Measurements from ENCODE around the gene CEBPB.
"Not testable (repeated sequence)": the region's sequence is repeated elsewhere in the genome, so short reads cannot be mapped to it uniquely, and the experiment has no call there.

The CEBPB gene

GRCh38 chr20:50200482-50201104, 10.0 kb downstream of the CEBPB start:
- TF ChIP-seq FOXP2 (optimal IDR thresholded peaks at IDR 0.05; ENCODE audit: control extremely low read depth, extremely low read length, insufficient read depth) = no peak
- no peak for TF ChIP-seq EZH2 (IDR thresholded peaks at IDR 0.05)
- no peak for TF ChIP-seq POLR2AphosphoS5 (IDR thresholded peaks at IDR 0.05; ENCODE audit: borderline replicate concordance, low read depth, low read length)
- Histone ChIP-seq H3K4me3 (no peak overlapping the region), H3K9ac (ENCODE audit: insufficient read length) (no peak overlapping the region), H3K27ac (no peak overlapping the region), H3K36me3 (ENCODE audit: insufficient read depth, low read length) (no peaks in the 10 kb centered on the region), H3K9me3 (ENCODE audit: low read depth, low read length) (no peaks in the 10 kb centered on the region)
- no peak for DNase-seq (ENCODE audit: low read depth, low spot score)

GRCh38 chr20:50201710-50202109, 11.1 kb downstream of the CEBPB start:
- DNase-seq (ENCODE audit: low read depth, low spot score); H3K9ac ChIP-seq (ENCODE audit: insufficient read length); H3K36me3 ChIP-seq (ENCODE audit: insufficient read depth, low read length); H3K27ac ChIP-seq; H3K4me3 ChIP-seq; H3K9me3 ChIP-seq (ENCODE audit: low read depth, low read length): not testable (repeated sequence)

- DNase-seq (ENCODE audit: low read depth, low spot score) = no peak
- H3K4me3 ChIP-seq = no peak overlapping the region
Observed at GRCh38 chr20:50202677-50203076, 12.0 kb downstream of the CEBPB start.

GRCh38 chr20:50203951-50204937, 13.6 kb downstream of the CEBPB start:
- no peak for TF ChIP-seq EZH2 (IDR thresholded peaks at IDR 0.05)
- no peak for TF ChIP-seq FOXP2 (optimal IDR thresholded peaks at IDR 0.05; ENCODE audit: control extremely low read depth, extremely low read length, insufficient read depth)
- no peak for TF ChIP-seq POLR2AphosphoS5 (IDR thresholded peaks at IDR 0.05; ENCODE audit: borderline replicate concordance, low read depth, low read length)
- H3K9ac ChIP-seq (ENCODE audit: insufficient read length) = no peak overlapping the region
- H3K27ac ChIP-seq = no peak overlapping the region
- no peaks in the 10 kb centered on the region for H3K36me3 ChIP-seq (ENCODE audit: insufficient read depth, low read length)
- H3K9me3 ChIP-seq (ENCODE audit: low read depth, low read length) = no peaks in the 10 kb centered on the region
- no peak for DNase-seq (ENCODE audit: low read depth, low spot score)
- H3K4me3 ChIP-seq = no peak overlapping the region

More at GRCh38 chr20:50202677-50203076, 12.0 kb downstream of the CEBPB start:
- TF ChIP-seq FOXP2 (optimal IDR thresholded peaks at IDR 0.05; ENCODE audit: control extremely low read depth, extremely low read length, insufficient read depth) = no peak
- TF ChIP-seq POLR2AphosphoS5 (IDR thresholded peaks at IDR 0.05; ENCODE audit: borderline replicate concordance, low read depth, low read length) = no peak
- TF ChIP-seq EZH2 (IDR thresholded peaks at IDR 0.05) = no peak
- Histone ChIP-seq H3K9me3 (ENCODE audit: low read depth, low read length) (no peaks in the 10 kb centered on the region), H3K36me3 (ENCODE audit: insufficient read depth, low read length) (no peaks in the 10 kb centered on the region), H3K9ac (ENCODE audit: insufficient read length) (no peak overlapping the region), H3K27ac (no peak overlapping the region)

GRCh38 chr20:50207026-50207425, 16.4 kb downstream of the CEBPB start:
- no peaks in the 10 kb centered on the region for H3K9me3 ChIP-seq (ENCODE audit: low read depth, low read length)
- H3K36me3 ChIP-seq (ENCODE audit: insufficient read depth, low read length) = no peaks in the 10 kb centered on the region
- H3K4me3 ChIP-seq = no peak overlapping the region
- TF ChIP-seq FOXP2 (optimal IDR thresholded peaks at IDR 0.05; ENCODE audit: control extremely low read depth, extremely low read length, insufficient read depth) = no peak
- TF ChIP-seq EZH2 (IDR thresholded peaks at IDR 0.05) = no peak
- TF ChIP-seq POLR2AphosphoS5 (IDR thresholded peaks at IDR 0.05; ENCODE audit: borderline replicate concordance, low read depth, low read length) = no peak
- no peak for DNase-seq (ENCODE audit: low read depth, low spot score)
- H3K9ac ChIP-seq (ENCODE audit: insufficient read length) = no peak overlapping the region
- H3K27ac ChIP-seq = no peak overlapping the region

- Histone ChIP-seq H3K27ac (no peak overlapping the region), H3K9ac (ENCODE audit: insufficient read length) (no peak overlapping the region), H3K4me3 (no peak overlapping the region), H3K9me3 (ENCODE audit: low read depth, low read length) (no peaks in the 10 kb centered on the region), H3K36me3 (ENCODE audit: insufficient read depth, low read length) (no peaks in the 10 kb centered on the region)
- no peak for DNase-seq (ENCODE audit: low read depth, low spot score)
- no peak for TF ChIP-seq POLR2AphosphoS5 (IDR thresholded peaks at IDR 0.05; ENCODE audit: borderline replicate concordance, low read depth, low read length)
- no peak for TF ChIP-seq FOXP2 (optimal IDR thresholded peaks at IDR 0.05; ENCODE audit: control extremely low read depth, extremely low read length, insufficient read depth)
- TF ChIP-seq EZH2 (IDR thresholded peaks at IDR 0.05) = no peak
Observed at GRCh38 chr20:50208085-50208491, 17.5 kb downstream of the CEBPB start.

GRCh38 chr20:50208815-50209214, 18.2 kb downstream of the CEBPB start:
- not testable (repeated sequence) for H3K4me3 ChIP-seq

GRCh38 chr20:50210066-50210619, 19.5 kb downstream of the CEBPB start:
- no peak for DNase-seq (ENCODE audit: low read depth, low spot score)
- H3K9me3 ChIP-seq (ENCODE audit: low read depth, low read length) = no peaks in the 10 kb centered on the region

More at GRCh38 chr20:50208815-50209214, 18.2 kb downstream of the CEBPB start:
- H3K27ac ChIP-seq; H3K9me3 ChIP-seq (ENCODE audit: low read depth, low read length); H3K9ac ChIP-seq (ENCODE audit: insufficient read length); H3K36me3 ChIP-seq (ENCODE audit: insufficient read depth, low read length); DNase-seq (ENCODE audit: low read depth, low spot score): not testable (repeated sequence)

More at GRCh38 chr20:50210066-50210619, 19.5 kb downstream of the CEBPB start:
- TF ChIP-seq POLR2AphosphoS5 (IDR thresholded peaks at IDR 0.05; ENCODE audit: borderline replicate concordance, low read depth, low read length) = no peak
- no peak for TF ChIP-seq EZH2 (IDR thresholded peaks at IDR 0.05)
- TF ChIP-seq FOXP2 (optimal IDR thresholded peaks at IDR 0.05; ENCODE audit: control extremely low read depth, extremely low read length, insufficient read depth) = no peak
- H3K4me3 ChIP-seq = no peak overlapping the region
- H3K36me3 ChIP-seq (ENCODE audit: insufficient read depth, low read length) = no peaks in the 10 kb centered on the region
- H3K27ac ChIP-seq = no peak overlapping the region
- H3K9ac ChIP-seq (ENCODE audit: insufficient read length) = no peak overlapping the region

Data from SK-N-MC (cell line).